HG02870 (cell line): ENCODE measurements around the gene LRRIQ4.

Source experiments
- ATAC-seq: cut with Tn5 transposase; IDR thresholded peaks from one replicate; pipeline ENCODE4 v1.9.1; 2021; ENCODE audit warnings: mild to moderate bottlenecking, moderate library complexity; ENCODE audit not compliant: unreplicated experiment

The LRRIQ4 gene

GRCh38 chr3:169809230-169809795, 3.4 kb upstream of the LRRIQ4 start:
- ATAC-seq, result no peak

- ATAC-seq, result peak; percentile 1
Observed at GRCh38 chr3:169811631-169812331, 889 bp upstream of the LRRIQ4 start.

- no peak for ATAC-seq
Observed at GRCh38 chr3:169813278-169813677, 608 bp downstream of the LRRIQ4 start.

GRCh38 chr3:169813757-169814517, 1.3 kb downstream of the LRRIQ4 start:
- peak; percentile 87 for ATAC-seq

GRCh38 chr3:169815590-169816150, 3.0 kb downstream of the LRRIQ4 start:
- ATAC-seq, result no peak

GRCh38 chr3:169818316-169818715, 5.6 kb downstream of the LRRIQ4 start:
- ATAC-seq, result no peak

- no peak for ATAC-seq
Observed at GRCh38 chr3:169822091-169822490, 9.4 kb downstream of the LRRIQ4 start.

GRCh38 chr3:169822540-169822939, 9.9 kb downstream of the LRRIQ4 start:
- no peak for ATAC-seq

- no peak for ATAC-seq
Observed at GRCh38 chr3:169822983-169823382, 10.3 kb downstream of the LRRIQ4 start.

- no peak for ATAC-seq
Observed at GRCh38 chr3:169825316-169825715, 12.6 kb downstream of the LRRIQ4 start.

- ATAC-seq, result no peak
Observed at GRCh38 chr3:169827712-169828111, 15.0 kb downstream of the LRRIQ4 start.

GRCh38 chr3:169835533-169835932, 22.9 kb downstream of the LRRIQ4 start:
- ATAC-seq, result peak; percentile 3

GRCh38 chr3:169836078-169836941, 23.6 kb downstream of the LRRIQ4 start:
- peak; percentile 91 for ATAC-seq

- ATAC-seq, result no peak
Observed at GRCh38 chr3:169836942-169837275, 24.2 kb downstream of the LRRIQ4 start.

GRCh38 chr3:169838511-169839030, 25.9 kb downstream of the LRRIQ4 start:
- ATAC-seq, result no peak

- ATAC-seq, result peak; percentile 74
Observed at GRCh38 chr3:169841171-169841570, 28.5 kb downstream of the LRRIQ4 start.

- ATAC-seq, result no peak
Observed at GRCh38 chr3:169842960-169843359, 30.3 kb downstream of the LRRIQ4 start.

- peak; percentile 100 for ATAC-seq
Observed at GRCh38 chr3:169846458-169847193, 34.0 kb downstream of the LRRIQ4 start.

- no peak for ATAC-seq
Observed at GRCh38 chr3:169847896-169848295, 35.2 kb downstream of the LRRIQ4 start.

GRCh38 chr3:169848741-169849140, 36.1 kb downstream of the LRRIQ4 start:
- no peak for ATAC-seq
